Right atrium auricular region (tissue), 2 donors: Measurements from ENCODE around the gene KCNB1. TPM values are rescaled to one million over a fixed set of nuclear protein-coding genes. Genes with fewer than 3 reads are reported as not detected.

Experiments used
- DNase-seq: peaks from one replicate; pipeline ENCODE4 v3.0.0-alpha.2; 2019; ENCODE audit warnings: low spot score
- H3K27ac ChIP-seq, 2 donors: fragments of 200-600 bp; sonication (generic); 1 replicate in 1 of 2; 2 replicates in 1 of 2; pipeline ENCODE4 v1.5.1; 2016 to 2019
- H3K27me3 ChIP-seq, 2 donors: fragments of 200-600 bp; sonication (generic); one replicate each; pipeline versions ENCODE4 v1.5.1 to v1.6.0; 2017 to 2019
- H3K36me3 ChIP-seq: fragments of 200-600 bp; sonication (generic); one replicate; pipeline ENCODE4 v1.5.1; 2016
- H3K4me1 ChIP-seq, 2 donors: fragments of 200-600 bp; sonication (generic); one replicate each; pipeline versions ENCODE4 v1.5.1 to v1.6.0; 2017 to 2019
- H3K4me3 ChIP-seq, 2 donors: fragments of 200-600 bp; sonication (generic); 1 replicate in 1 of 2; 2 replicates in 1 of 2; pipeline ENCODE4 v1.5.1; 2017 to 2019; ENCODE audit warnings: mild to moderate bottlenecking in 1 of 2, moderate library complexity in 1 of 2
- H3K9me3 ChIP-seq, 2 donors: fragments of 200-600 bp; sonication (generic); one replicate each; pipeline ENCODE4 v1.5.1; 2019
- total RNA-seq, 2 donors: library from RNA; depleted of rRNA; stranded (reverse); fragments of >200 nt; gene quantifications; one replicate each; pipeline ENCODE4 v1.1.0, GENCODE V29; 2016
- TF ChIP-seq, protein P1 (sequence below), 2 donors: fragments of 200-600 bp; sonication (generic); IDR thresholded peaks; one replicate each; pipeline ENCODE4 v1.5.1; 2019; ENCODE audit warnings: antibody characterized with exemption in 2 of 2

KCNB1 gene
- total RNA-seq, 2 donors from 2014 or later: 1.4 to 2.7 TPM

DNA sequence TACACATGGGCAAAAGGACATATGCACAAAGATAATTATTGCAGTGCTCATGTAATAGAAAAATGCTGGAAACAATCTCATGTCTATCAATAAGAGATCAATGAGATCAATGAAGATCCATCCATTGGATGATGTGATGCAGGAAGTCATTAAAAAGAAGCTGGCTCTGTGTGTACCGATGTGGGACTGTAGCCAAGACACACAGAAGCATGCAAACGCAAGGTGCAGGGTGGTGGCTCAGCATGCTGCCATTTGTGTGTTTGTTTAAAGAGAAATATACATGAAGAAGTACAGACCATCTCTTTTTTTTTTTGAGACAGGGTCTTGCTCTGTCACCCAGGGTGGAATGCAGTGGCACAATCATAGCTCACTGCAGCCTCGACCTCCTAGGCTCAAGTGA lies 33.1 kb upstream of the KCNB1 start:
- DNase-seq: no peak
- H3K27me3 ChIP-seq: no peaks in the 10 kb centered on the region
- no peaks in the 10 kb centered on the region for H3K4me1 ChIP-seq
- peaks cover 12% of the 10 kb centered on the region for H3K36me3 ChIP-seq
- no peaks in the 10 kb centered on the region for H3K9me3 ChIP-seq
- TF ChIP-seq, protein P1, sequence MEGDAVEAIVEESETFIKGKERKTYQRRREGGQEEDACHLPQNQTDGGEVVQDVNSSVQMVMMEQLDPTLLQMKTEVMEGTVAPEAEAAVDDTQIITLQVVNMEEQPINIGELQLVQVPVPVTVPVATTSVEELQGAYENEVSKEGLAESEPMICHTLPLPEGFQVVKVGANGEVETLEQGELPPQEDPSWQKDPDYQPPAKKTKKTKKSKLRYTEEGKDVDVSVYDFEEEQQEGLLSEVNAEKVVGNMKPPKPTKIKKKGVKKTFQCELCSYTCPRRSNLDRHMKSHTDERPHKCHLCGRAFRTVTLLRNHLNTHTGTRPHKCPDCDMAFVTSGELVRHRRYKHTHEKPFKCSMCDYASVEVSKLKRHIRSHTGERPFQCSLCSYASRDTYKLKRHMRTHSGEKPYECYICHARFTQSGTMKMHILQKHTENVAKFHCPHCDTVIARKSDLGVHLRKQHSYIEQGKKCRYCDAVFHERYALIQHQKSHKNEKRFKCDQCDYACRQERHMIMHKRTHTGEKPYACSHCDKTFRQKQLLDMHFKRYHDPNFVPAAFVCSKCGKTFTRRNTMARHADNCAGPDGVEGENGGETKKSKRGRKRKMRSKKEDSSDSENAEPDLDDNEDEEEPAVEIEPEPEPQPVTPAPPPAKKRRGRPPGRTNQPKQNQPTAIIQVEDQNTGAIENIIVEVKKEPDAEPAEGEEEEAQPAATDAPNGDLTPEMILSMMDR (IDR thresholded peaks at IDR 0.05): no peak
- no peak overlapping the region for H3K4me3 ChIP-seq
- no peak overlapping the region for H3K27ac ChIP-seq

DNA sequence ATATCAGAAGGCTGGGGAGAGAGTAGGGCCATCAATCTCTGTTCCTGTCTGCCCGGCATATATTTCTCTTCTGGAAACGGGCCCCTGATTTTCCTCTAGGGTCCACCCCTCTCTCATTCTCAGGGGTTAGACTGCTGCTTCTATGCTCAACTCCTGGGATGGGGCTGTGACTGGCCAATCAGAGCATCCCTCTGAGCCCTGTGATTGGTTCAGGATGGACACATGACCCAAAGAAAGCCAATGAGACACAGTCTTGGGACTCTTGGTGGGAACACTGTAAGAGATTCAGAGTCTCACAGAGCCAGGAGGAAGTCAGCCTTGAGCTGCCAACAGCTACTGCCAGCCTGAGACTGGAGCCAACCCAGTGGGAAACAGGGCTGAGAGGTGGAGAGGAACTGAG lies 31.0 kb upstream of the KCNB1 start:
- DNase-seq: no peak

DNA sequence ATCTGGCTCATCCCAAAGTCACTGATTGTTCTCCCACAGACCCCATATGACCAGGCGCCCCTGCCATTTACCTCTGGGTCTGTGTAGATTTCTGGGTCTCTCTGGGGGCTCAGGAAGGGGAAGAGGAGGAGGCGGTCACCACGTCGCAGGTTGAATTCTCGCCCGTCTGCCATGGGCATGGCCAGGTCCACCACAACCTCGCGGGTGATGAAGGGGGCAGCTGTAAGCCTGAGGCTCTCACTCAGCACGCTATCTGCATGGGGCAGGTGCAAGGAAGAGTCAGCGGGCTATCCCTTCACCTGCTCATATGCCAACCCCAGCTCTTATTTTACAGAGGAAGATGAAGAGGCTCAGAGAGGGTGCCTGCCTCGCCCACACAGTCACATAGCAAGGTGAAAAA lies 30.5 kb upstream of the KCNB1 start:
- H3K9me3 ChIP-seq: no peaks in the 10 kb centered on the region
- no peak overlapping the region for H3K27ac ChIP-seq
- H3K4me1 ChIP-seq: peaks cover 0 to 19% of the 10 kb centered on the region in 2 donors
- no peak overlapping the region for H3K4me3 ChIP-seq
- DNase-seq: no peak
- TF ChIP-seq, protein P1 (IDR thresholded peaks at IDR 0.05): no peak
- H3K36me3 ChIP-seq: peaks cover 13% of the 10 kb centered on the region
- no peaks in the 10 kb centered on the region for H3K27me3 ChIP-seq

More for the DNA sequence above, 31.0 kb upstream of the KCNB1 start:
- Histone ChIP-seq H3K36me3 (peaks cover 12% of the 10 kb centered on the region), H3K4me1 (peaks cover 0 to 15% of the 10 kb centered on the region in 2 donors), H3K27me3 (no peaks in the 10 kb centered on the region), H3K9me3 (no peaks in the 10 kb centered on the region), H3K27ac (no peak overlapping the region), H3K4me3 (no peak overlapping the region)
- TF ChIP-seq, protein P1 (IDR thresholded peaks at IDR 0.05): no peak

DNA sequence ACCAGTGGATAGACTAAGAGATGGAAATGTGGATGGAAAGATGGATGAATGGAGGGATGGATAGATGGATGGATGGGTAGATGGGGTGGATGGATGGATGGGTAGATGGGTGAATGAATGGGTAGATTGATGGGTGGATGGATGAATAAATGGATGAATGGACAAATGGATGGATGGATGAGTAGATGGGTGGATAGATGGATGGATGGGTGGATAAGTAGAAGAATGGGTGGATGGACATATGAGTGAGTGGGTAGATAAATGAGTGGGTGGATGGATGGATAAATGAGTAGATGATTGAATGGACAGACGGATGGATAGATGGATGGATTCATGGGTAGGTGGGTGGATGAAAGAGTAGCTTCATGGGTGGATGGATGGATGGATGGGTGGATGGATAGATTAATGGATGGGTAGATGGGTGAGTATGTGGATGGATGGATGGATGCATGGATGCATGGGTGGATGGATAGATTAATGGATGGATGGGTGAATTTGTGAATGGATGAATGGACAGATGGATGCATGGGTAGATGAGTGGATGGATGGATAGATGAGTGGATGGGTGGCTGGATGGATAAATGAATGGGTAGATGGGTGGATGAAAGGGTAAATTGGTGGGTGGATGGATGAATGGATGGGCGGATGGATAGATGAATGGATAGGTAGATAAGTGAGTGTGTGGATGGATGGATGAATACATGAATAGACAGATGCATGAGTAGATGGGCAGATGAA lies 29.5 kb upstream of the KCNB1 start:
- Histone ChIP-seq H3K27ac (no peak overlapping the region), H3K36me3 (peaks cover 23% of the 10 kb centered on the region), H3K27me3 (no peaks in the 10 kb centered on the region), H3K4me1 (peaks cover 0 to 19% of the 10 kb centered on the region in 2 donors), H3K4me3 (no peak overlapping the region), H3K9me3 (no peaks in the 10 kb centered on the region)
- TF ChIP-seq, protein P1 (IDR thresholded peaks at IDR 0.05): no peak
- DNase-seq: no peak

DNA sequence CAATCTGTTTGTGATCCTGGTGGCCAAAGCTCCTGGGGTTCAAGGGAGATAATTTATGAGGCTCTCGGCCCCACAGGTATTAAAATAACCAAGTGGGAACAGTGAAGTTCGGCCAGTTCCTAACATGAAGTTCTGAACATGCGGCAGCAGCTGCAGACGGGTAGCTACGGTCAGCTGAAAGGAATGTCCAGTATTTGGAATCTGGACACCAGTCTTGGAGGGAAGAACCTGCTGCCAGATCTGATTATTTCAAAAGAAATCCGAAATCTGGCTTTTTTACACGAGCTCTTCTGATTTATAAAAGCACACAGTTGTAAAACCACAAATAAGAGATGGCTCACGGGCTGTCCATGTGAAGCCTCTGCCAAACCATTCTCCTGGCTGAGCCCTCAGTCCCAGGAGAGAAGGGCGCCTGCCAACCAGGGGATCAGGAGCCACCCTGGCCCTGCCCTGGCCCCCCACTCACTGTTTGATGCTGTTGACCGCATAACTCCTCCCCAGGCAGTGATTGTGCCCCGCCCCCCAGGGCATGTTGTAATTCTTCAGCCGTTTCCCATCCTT lies 28.2 kb upstream of the KCNB1 start:
- Histone ChIP-seq H3K4me3 (no peak overlapping the region), H3K9me3 (no peaks in the 10 kb centered on the region), H3K36me3 (peaks cover 24% of the 10 kb centered on the region), H3K27me3 (no peaks in the 10 kb centered on the region), H3K4me1 (peaks cover 0 to 19% of the 10 kb centered on the region in 2 donors), H3K27ac (peak overlapping the region; percentile 52 to 64)
- TF ChIP-seq, protein P1 (IDR thresholded peaks at IDR 0.05): no peak
- peak; percentile 88 for DNase-seq
